HepG2 (cell line): ENCODE results near the gene EBF3. TPM values are rescaled to one million over a fixed set of nuclear protein-coding genes. Genes with fewer than 3 reads are reported as not detected.

Experiments used
- ATAC-seq: fragments of 200-7000 bp; cut with Tn5 transposase; 3 replicates; pipeline ENCODE4 v1.9.1; 2020; ENCODE audit warnings: mild to moderate bottlenecking, moderate library complexity
- BruUV-seq: library from RNA; stranded (reverse); fragments of 400-500 nt; replicated peaks from 2 replicates; lab custom pipeline; 2021; lab: Mats Ljungman, UMichigan
- CTCF ChIA-PET: fragments of 300-600 bp; formaldehyde crosslinking; extraction: SDS; loops from one replicate; lab custom pipeline; 2021; ENCODE audit warnings: low total read pairs, inconsistent platforms, low intra/inter-chr PET ratio; lab: Yijun Ruan, JAX
- POLR2A ChIA-PET: fragments of 350-600 bp; sonication (Branson Sonifier 250); formaldehyde crosslinking; loops from one replicate; lab custom pipeline; 2020; ENCODE audit warnings: antibody characterized with exemption, inconsistent platforms; lab: Yijun Ruan, JAX
- DNase-seq: peaks from one replicate; pipeline ENCODE4 v3.0.0-alpha.2; 2015; ENCODE audit warnings: low spot score
- FAIRE-seq: peaks from 3 replicates; lab custom pipeline; 2011; peaks lifted over from hg19 to GRCh38; lab: Jason Lieb, UNC
- H2AFZ ChIP-seq: one replicate; pipeline ENCODE4 v1.6.1; 2011; ENCODE audit warnings: low read length, inconsistent platforms
- H3K27ac ChIP-seq: fragments of 300-600 bp; 3 replicates; pipeline ENCODE4 v1.8.0; 2011; ENCODE audit warnings: mixed run types, mild to moderate bottlenecking, mixed read lengths, low read length, inconsistent platforms; ENCODE audit not compliant: insufficient read depth; ENCODE audit errors: extremely low read length
- H3K27me3 ChIP-seq, 2 experiments: fragments of 200-600 bp in 1 of 2; 2 replicates in 1 of 2; 3 replicates in 1 of 2; pipeline versions ENCODE4 v1.6.0 to v1.8.0; 2011; ENCODE audit warnings: low read length in 2 of 2, mild to moderate bottlenecking in 2 of 2, moderate library complexity in 2 of 2, inconsistent platforms in 1 of 2; ENCODE audit not compliant: insufficient read depth in 2 of 2, control insufficient read depth in 1 of 2
- H3K36me3 ChIP-seq, 2 experiments: fragments of 200-600 bp in 1 of 2; replicated peaks in 1 of 2; 2 replicates in 1 of 2; 3 replicates in 1 of 2; pipeline versions ENCODE4 v1.5.1 to v1.8.0; 2011; ENCODE audit warnings: low read length in 2 of 2, inconsistent platforms in 1 of 2; ENCODE audit not compliant: insufficient read depth in 2 of 2, control insufficient read depth in 1 of 2
- H3K4me1 ChIP-seq: 2 replicates; pipeline ENCODE4 v1.5.1; 2012; ENCODE audit warnings: low read length, inconsistent platforms; ENCODE audit not compliant: insufficient read depth
- H3K4me2 ChIP-seq: 2 replicates; pipeline ENCODE4 v1.6.0; 2011; ENCODE audit warnings: low read depth, low read length, inconsistent platforms
- H3K4me3 ChIP-seq, 3 experiments: fragments of 200-600 bp in 1 of 3; sonication (generic), shearing (Covaris generic) in 1 of 3; replicated peaks in 1 of 3; 2 replicates each; pipeline ENCODE4 v1.5.1; 2011 to 2016; ENCODE audit warnings: low read length in 3 of 3, inconsistent platforms in 2 of 3, low read depth in 2 of 3, mild to moderate bottlenecking in 2 of 3, control low read depth in 1 of 3, mixed read lengths in 1 of 3; ENCODE audit not compliant: insufficient read depth in 1 of 3
- H3K79me2 ChIP-seq: one replicate; pipeline ENCODE4 v1.6.1; 2011; ENCODE audit warnings: low read length, inconsistent platforms; ENCODE audit not compliant: insufficient read depth
- H3K9ac ChIP-seq: 2 replicates; pipeline ENCODE4 v1.6.0; 2011; ENCODE audit warnings: mild to moderate bottlenecking, low read depth, low read length, inconsistent platforms; ENCODE audit not compliant: insufficient read depth
- H3K9me3 ChIP-seq: 2 replicates; pipeline ENCODE4 v1.5.1; 2012; ENCODE audit warnings: mild to moderate bottlenecking, low read length
- H4K20me1 ChIP-seq: 2 replicates; pipeline ENCODE4 v1.6.0; 2011; ENCODE audit warnings: inconsistent platforms, mild to moderate bottlenecking, low read length, moderate library complexity; ENCODE audit not compliant: insufficient read depth
- ELF3 ChIP-seq: IDR thresholded peaks from 2 replicates; pipeline ENCODE4 v1.6.1; 2016; ENCODE audit warnings: missing genetic modification reagents, missing compliant biosample characterization
- FOXM1 ChIP-seq: sonication (generic); formaldehyde crosslinking; IDR thresholded peaks from 2 replicates; pipeline ENCODE4 v1.5.0; 2020; ENCODE audit warnings: missing genetic modification reagents
- MAFF ChIP-seq: IDR thresholded peaks from 2 replicates; pipeline ENCODE4 v1.6.1; 2011; ENCODE audit warnings: low read depth, low read length, improper control_type of control experiment
- SPEN ChIP-seq: sonication (generic); formaldehyde crosslinking; IDR thresholded peaks from 2 replicates; pipeline ENCODE4 v1.5.1; 2020; ENCODE audit warnings: low read depth, mild to moderate bottlenecking, missing genetic modification reagents
- TEAD2 ChIP-seq: sonication (generic); formaldehyde crosslinking; IDR thresholded peaks from 2 replicates; pipeline ENCODE4 v1.9.0; 2021; ENCODE audit warnings: missing genetic modification reagents
- ZNF530 ChIP-seq: sonication (generic); formaldehyde crosslinking; IDR thresholded peaks from 2 replicates; pipeline ENCODE4 v1.5.0; 2020; ENCODE audit warnings: low read depth, mild to moderate bottlenecking, missing genetic modification reagents
- WGBS: methylation state at CpG from one replicate; pipeline ENCODE4 v1.1.6; 2017; ENCODE audit warnings: low lambda C conversion rate; 5-methylcytosine and 5-hydroxymethylcytosine counted together
- in situ Hi-C: cut with HindIII; loops from 2 replicates; pipeline ENCODE4 v1.10.0; 2017; ENCODE audit warnings: low pct_unique_long_range_greater_than_20kb; ENCODE audit not compliant: extremely low pct_ligation_motif_present
- intact Hi-C: fragments of 100-400 bp; cut with micrococcal nuclease; formaldehyde crosslinking; loops from one replicate; pipeline ENCODE4 v1.10.0; 2022; ENCODE audit not compliant: unreplicated experiment
- polyA plus RNA-seq, 8 experiments: library from polyadenylated mRNA; depleted of rRNA in 3 of 8; stranded (reverse) in 7 of 8; unstranded in 1 of 8; fragments of >200 nt; fragmentation: Illumina TruSeq in 4 of 8; extraction: Trizol in 4 of 8; gene quantifications; 2 replicates each; pipeline versions ENCODE4 v1.2.1 to v1.2.3, GENCODE V29; 2011 to 2016; ENCODE audit warnings: low read depth in 4 of 8, missing spikeins in 1 of 8, mixed read lengths in 1 of 8; ENCODE audit not compliant: insufficient read depth in 1 of 8
- total RNA-seq, 5 experiments: library from RNA; depleted of rRNA; stranded (reverse); fragments of >200 nt; fragmentation: Illumina TruSeq; extraction: Trizol; gene quantifications; 2 replicates each; pipeline ENCODE4 v1.2.3, GENCODE V29; 2016; ENCODE audit warnings: low read depth in 1 of 5
- TF ChIP-seq, protein P1 (sequence below): sonication (generic); formaldehyde crosslinking; IDR thresholded peaks from 2 replicates; pipeline ENCODE4 v1.4.0; 2020; ENCODE audit warnings: missing genetic modification reagents

The EBF3 gene
- total and polyA plus RNA-seq, 2 of the 13 experiments (the other 11 are each of a cell fraction or from before 2014, with no cell fraction given), result not detected

DNA sequence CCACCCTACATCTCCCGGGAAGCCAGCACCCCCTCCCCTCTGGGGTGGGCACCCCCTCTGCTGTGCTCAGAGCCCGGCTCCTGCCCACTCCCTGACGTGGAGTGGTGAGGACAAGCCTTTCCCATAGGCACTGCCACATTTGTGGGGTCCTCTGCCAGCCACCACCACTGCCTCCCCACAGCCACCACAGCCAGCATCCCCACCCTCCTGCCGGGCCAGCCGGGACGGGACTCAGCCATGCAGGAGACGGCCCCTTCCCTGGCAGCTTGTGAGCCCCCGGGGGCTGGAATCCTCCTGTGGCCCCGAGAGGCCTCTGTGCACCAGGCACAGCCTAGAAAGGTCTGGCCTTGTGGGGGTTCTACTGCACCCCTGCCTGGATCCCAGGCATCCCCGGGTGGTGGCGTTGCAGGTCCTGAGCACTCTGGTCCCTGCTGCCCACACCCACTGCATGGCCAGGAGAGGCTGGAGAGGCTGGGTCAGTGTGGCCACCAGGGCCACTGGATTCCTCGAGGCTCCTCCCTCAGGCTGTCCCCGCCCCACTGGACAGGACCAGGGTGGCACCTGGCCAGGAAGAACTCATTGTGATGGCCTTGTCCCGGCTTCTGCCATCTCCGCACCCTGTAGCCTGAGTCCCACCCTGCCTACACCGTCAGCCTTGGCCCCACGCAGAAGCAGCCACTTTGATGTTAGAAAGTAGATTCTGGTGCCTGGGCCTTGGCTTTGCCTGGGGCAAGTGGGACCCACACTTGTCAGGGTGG, 148.0 kb downstream of the EBF3 start (continued):
- TF ChIP-seq FOXM1 (CRISPR knock-in tag) (no peak), ZNF530 (CRISPR knock-in tag) (no peak), ELF3 (CRISPR knock-in tag) (no peak), SPEN (CRISPR knock-in tag) (no peak)
- TF ChIP-seq, protein P1, sequence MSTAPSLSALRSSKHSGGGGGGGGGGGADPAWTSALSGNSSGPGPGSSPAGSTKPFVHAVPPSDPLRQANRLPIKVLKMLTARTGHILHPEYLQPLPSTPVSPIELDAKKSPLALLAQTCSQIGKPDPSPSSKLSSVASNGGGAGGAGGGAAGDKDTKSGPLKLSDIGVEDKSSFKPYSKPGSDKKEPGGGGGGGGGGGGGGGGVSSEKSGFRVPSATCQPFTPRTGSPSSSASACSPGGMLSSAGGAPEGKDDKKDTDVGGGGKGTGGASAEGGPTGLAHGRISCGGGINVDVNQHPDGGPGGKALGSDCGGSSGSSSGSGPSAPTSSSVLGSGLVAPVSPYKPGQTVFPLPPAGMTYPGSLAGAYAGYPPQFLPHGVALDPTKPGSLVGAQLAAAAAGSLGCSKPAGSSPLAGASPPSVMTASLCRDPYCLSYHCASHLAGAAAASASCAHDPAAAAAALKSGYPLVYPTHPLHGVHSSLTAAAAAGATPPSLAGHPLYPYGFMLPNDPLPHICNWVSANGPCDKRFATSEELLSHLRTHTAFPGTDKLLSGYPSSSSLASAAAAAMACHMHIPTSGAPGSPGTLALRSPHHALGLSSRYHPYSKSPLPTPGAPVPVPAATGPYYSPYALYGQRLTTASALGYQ (CRISPR knock-in tag), result no peak
- TF ChIP-seq, all 625 proteins: peak for 0

DNA sequence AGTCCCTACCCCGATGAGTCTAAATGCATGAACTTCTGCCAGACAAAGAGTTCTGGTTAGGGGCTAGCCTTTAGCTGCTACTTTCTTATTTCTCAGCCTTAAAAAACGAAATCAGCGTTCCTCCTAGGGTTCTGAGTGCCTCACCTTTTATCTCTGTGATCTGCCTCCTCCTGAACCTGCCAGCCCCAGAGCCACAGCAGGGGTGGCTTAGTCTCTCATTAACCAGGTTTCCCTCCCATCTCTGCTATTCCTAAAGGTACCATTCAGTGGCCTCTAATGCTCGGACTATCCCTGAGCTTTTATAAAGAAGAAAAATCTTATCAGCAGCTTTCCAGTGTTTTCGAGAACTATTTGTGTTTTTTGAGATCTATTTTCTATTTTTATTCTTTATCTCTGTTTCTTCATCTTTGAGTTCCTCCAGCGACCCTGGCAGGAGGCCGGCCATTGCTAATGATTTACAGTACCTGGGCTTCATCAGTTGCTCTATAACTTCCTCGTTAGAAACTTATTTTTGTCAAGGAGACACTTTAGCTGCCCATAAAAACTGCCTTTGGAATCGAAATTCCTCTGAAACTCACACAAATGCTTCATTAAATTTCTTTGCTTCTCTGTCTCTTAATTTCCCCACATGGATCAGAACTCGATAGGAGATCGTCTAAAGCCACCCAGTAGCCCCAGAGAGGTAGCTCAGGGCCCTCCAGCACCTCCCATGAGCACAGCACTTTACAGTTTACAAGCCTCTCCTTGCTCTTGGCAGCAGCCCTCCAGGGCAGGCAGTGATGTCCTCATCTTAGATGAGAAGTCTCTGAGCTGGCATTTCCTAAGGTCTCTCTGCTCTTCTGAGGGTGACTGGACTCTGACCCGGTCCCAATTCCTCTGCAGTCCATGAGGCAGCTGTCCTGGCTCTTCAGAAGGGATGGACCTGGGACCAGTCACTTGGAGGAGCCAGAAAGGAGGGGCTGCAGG, 149.1 kb downstream of the EBF3 start:
- Histone ChIP-seq H3K4me3 (no peak overlapping the region), H3K4me1 (no peaks in the 10 kb centered on the region), H3K9me3 (no peaks in the 10 kb centered on the region), H3K79me2 (no peaks in the 10 kb centered on the region)
- ATAC-seq (no peak; the same call in 2 of the 3 replicates), DNase-seq (no peak), FAIRE-seq (no peak)
- POLR2A ChIA-PET, result no interaction called here
- in situ Hi-C loops, result no loop called here
- TF ChIP-seq MAFF (no peak), TEAD2 (CRISPR knock-in tag) (no peak)
- TF ChIP-seq, all 625 proteins: peak for 0
- BruUV-seq, result no TSS peak
- no peak overlapping the region for H3K4me2 ChIP-seq
- H3K27ac ChIP-seq, result no peak overlapping the region
- WGBS, result 3% methylated on average over 12 of the region's 12 CpGs
- no peak overlapping the region for H2AFZ ChIP-seq
- intact Hi-C loops, result no loop called here
- H3K36me3 ChIP-seq, result no peaks in the 10 kb centered on the region
- peaks cover 0 to 5% of the 10 kb centered on the region in 2 experiments; a peak in 1 of 5 replicates for H3K27me3 ChIP-seq
- no peaks in the 10 kb centered on the region for H4K20me1 ChIP-seq
- CTCF ChIA-PET, result no interaction called here
- no peak overlapping the region for H3K9ac ChIP-seq
